Activated CD8-positive, alpha-beta memory T cell treated with anti-CD3 and anti-CD28 coated beads for 36 hours (primary cell): ENCODE measurements around the gene GLRX5. TPM values are rescaled to one million over a fixed set of nuclear protein-coding genes. Genes with fewer than 3 reads are reported as not detected.

Source experiments
- CTCF ChIA-PET: fragments of 350-600 bp; sonication (Branson Sonifier 250); formaldehyde crosslinking; loops from one replicate; lab custom pipeline; 2021; ENCODE audit warnings: antibody characterized with exemption; lab: Charles Lee
- POLR2A ChIA-PET: fragments of 350-600 bp; sonication (Branson Sonifier 250); formaldehyde crosslinking; loops from one replicate; lab custom pipeline; 2021; ENCODE audit warnings: antibody characterized with exemption; lab: Charles Lee
- total RNA-seq, 2 experiments: library from RNA; stranded (reverse); gene quantifications; one replicate each; pipeline ENCODE4 v1.2.3, GENCODE V29; 2021

GLRX5 gene
- total RNA-seq, 2 experiments from 2014 or later = 50.4 to 54.9 TPM

DNA sequence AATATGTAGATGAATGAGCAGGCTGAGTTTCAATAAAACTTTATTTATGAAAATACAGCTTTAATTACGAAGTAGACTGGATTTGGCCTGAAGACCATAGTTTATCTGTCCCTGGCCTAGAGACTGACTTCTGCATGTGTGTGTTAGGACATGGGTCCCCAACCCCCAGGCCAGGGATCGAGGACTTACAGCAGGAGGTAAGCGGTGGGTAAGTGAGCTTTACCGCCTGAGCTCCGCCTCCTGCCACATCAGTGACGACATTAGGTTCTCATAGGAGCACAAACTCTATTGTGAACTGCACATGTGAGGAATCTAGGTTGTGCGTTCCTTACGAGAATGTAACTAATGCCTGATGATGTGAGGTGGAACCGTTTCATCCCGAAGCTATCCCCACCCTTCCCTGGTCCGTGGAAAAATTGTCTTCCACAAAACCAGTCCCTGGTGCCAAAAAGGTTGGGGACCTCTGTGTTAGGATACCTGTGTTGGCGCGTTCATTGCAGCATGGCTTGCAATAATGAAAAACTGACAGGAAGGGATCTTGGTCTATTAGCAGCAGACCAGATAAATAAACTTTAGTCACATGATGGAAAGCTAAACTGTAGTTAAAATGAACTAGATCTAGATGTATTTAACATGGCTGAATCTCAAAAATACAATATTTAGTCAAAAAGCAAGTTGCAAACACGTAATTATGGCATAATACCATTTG lies 4.1 kb downstream of the GLRX5 start:
- POLR2A ChIA-PET = no interaction called here
- CTCF ChIA-PET = no interaction called here

DNA sequence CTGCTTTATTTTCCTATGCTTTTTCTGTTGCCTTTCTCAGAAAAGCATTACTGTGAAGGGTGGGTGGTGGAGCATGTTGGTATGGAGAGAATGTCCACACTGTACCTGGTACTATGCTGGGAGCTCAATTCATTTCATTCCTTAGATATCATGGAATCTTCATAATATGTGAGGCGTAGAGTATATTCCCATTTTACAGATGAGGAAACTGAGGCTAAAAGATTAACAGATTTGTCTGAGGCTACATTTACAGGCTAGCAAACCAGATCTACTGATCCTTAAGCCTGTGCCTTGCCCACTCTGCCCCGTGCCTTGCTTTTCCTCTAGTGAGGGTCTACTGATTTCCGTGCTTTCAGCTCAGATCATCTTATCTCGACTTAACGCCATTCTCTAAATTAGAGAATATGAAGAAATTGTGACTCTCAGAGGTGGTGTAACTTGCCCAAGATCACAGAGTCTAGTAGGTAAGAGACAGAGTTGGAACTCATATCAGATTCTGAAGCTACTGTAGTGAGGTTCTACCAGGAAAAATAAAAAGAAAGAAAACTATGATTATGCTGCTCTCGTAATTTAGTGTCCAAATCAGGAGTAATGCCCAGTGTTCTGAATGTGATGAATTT lies 5.5 kb downstream of the GLRX5 start:
- POLR2A ChIA-PET = no interaction called here

DNA sequence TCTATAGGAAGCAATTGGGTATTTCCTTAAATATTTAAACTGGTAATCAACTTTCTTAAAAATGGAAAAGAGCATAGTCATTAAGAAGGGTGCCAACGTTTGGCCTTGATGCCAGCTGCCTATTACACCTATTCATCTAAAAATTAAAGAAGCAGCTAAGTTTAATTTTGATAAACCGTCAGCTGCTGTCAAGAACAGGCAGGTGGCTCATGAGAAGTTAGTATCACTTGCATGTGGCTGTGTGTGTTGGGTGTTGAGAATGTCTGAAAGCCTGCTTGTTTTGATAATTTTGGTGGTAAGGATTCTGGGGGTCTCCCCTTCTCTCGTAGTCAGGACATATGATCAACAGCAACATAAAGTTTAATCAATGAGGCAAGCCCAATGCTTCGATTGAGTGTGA lies 6.5 kb downstream of the GLRX5 start:
- POLR2A ChIA-PET = interaction anchor here (0.5 kb wide), 1 partner anchor 47 kb away, joined by 3 read pairs; no protein-coding TSS in a partner anchor
- CTCF ChIA-PET = no interaction called here

More for the DNA sequence above, 5.5 kb downstream of the GLRX5 start:
- CTCF ChIA-PET = no interaction called here

DNA sequence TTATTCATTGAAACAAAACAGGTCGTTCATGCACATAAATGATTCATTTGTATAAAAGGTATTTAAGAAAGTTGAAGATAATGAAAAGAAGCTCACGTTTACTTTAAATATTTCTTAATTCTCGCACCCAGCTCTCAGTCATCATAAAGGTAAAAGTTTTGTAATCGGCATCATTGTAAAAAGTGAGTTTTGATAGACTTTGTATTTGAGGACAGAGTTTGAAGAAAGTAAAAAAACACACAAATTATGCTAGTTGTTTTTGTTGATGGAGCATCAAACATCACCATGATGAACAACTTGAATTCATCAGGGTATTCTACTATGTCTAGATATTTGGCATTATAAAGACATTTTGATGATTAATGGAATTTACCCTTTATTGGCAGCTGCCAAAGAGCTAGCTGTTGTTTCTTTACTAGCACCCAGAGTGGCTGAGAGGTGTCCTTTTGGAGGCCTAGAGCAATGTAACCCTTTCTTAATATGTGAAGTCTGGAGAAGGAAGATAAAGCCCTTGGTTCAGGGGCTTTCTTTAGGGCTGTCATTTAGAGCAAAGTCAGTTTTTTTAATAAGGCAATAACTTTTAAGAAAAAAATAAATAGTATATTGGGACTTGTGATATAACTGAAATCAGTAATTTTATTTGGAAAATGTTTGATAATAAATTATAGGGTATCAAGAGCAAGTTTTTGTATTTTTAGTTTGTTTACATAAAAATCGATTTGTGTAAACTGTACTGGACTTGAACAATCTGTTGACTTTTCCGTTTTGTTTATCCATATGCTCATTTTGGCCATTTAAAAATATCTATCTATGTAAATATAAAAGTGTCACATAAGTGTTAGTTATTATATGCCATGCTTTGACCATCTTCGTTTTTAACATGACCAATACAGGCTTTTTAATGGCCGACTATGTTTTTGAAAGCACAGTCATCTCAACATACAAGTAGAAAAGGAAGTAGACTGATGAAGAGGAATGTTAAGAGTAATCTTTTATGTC lies 7.4 kb downstream of the GLRX5 start:
- POLR2A ChIA-PET = interaction anchor here (0.5 kb wide), 1 partner anchor 48 kb away, joined by 3 read pairs; no protein-coding TSS in a partner anchor
- CTCF ChIA-PET = no interaction called here

DNA sequence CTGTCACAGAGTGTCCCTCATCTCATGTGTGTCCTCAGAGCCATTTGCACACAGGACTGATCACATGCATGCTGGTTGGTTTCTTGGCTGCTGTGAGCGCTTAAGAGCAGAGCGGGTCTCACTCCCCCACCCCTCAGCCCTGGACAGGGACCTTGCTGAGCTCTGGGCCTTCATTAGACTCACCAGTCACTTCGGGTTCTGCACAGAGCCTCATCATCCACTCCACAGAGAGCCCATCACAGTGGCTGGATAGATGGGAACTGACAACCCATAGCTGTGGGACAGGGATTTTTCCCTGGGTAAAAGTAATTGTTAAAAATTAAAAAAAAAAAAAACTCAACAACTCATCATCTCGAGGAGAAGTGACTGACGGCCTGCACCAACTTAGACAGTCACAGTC lies 8.2 kb downstream of the GLRX5 start:
- POLR2A ChIA-PET = no interaction called here
- CTCF ChIA-PET = interaction anchor here (0.7 kb wide), 1 partner anchor 101 kb away, joined by 3 read pairs; no protein-coding TSS in a partner anchor

DNA sequence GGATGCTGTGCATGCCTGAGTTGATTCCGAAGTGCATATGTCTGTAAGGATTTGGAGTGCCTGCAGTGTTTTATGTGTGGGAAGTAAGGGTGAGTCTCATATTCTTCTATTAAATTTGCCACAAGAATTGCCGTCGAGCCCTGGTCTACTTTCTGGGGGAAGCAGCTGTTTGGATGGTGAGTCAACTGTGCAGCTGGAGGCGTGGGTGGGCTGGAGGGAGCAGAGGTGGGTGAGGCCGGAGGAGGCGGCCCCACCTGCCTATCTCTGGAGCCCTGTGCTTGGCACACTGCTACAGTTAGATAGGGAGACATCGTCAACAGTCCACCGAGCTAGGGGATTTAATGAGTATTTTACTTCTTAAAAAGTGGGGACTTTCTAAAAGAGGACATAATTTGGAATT lies 9.7 kb downstream of the GLRX5 start:
- ChIA-PET POLR2A (no interaction called here), CTCF (interaction anchor here (1.2 kb wide), 1 partner anchor 102 kb away, joined by 3 read pairs; no protein-coding TSS in a partner anchor)

DNA sequence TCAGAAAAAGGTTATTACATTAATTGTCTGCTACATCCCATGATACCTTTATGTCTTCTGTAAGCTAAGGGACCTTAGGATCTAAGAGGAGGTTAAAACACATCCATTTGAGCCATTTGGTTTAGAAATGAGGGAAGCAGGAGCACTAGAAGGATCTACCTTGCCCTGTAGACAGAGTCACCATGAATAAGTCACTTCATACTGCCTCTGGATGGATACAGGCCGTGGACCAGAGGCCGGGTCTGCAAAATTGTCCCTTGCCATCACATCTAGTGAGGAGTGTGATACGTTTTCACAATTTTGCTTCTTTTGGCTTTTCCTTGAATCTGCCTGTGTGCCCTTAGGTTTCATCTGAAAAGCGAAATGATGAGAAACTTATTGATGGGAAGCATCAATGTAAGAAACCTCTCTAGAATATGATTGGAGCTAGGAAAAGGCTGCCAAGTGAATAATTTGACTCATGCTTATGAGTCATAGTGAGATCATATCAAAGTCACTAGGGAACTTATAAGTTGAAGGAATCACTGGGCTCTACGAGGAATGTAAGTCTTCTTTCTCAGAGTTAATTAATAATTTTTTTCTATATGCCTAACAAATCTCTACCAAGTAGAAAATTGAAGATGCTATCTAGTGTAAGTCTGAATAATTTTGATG lies 10.8 kb downstream of the GLRX5 start:
- POLR2A ChIA-PET = no interaction called here
- CTCF ChIA-PET = interaction anchor here (1.2 kb wide), 1 partner anchor 103 kb away, joined by 3 read pairs; no protein-coding TSS in a partner anchor

DNA sequence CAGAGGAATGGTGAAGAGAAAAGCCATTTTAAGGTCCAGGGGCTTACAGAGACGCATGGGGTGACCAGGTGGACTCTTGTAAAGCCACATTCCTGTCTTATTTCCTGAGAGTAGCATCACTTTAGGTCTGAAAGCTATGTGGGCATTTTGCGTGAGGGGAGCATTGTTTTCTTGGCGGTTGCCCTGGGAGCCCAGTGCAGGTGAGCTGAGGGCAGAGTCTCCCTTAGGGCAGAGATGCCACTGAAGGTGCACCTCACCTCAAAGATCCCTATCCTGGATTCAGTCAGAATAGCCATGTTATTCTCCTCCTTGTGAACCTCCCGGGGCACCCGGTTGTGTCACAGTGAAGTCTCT lies 12.4 kb downstream of the GLRX5 start:
- ChIA-PET POLR2A (no interaction called here), CTCF (no interaction called here)

DNA sequence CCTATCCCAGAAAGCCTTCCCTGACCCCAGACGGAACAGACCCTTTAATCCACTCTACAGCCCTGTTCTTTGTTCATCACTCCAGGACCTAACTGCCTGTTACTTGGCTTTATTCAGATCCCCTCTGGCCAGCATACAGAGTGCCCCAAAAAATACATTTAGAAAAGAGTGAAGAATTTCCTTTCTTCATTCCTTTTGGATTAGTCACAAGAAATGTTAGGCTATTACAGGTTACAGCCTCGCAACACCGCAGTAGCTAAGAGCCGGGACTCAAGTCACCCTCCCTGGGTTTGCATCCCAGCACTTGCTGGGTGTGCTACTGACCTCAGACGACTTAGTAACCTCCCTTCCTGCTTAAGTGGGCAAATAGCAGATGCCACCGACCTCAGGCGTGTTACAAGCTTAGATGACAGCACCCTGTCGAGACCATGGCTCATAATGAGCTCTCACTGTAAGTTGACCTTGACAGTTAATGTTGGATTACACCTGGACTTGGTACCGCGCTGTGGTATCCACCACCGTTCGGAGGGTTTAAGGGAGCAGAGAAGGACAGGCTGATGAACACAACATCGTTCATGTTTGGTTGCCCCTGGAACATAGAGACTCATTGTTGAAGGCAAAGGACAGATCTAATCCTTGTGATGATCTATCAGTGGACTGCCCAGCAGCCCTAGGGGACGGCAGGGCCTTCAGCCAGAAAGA lies 12.9 kb downstream of the GLRX5 start:
- CTCF ChIA-PET = interaction anchor here (1.1 kb wide), 1 partner anchor 121 kb away, joined by 3 read pairs; no protein-coding TSS in a partner anchor
- POLR2A ChIA-PET = no interaction called here

DNA sequence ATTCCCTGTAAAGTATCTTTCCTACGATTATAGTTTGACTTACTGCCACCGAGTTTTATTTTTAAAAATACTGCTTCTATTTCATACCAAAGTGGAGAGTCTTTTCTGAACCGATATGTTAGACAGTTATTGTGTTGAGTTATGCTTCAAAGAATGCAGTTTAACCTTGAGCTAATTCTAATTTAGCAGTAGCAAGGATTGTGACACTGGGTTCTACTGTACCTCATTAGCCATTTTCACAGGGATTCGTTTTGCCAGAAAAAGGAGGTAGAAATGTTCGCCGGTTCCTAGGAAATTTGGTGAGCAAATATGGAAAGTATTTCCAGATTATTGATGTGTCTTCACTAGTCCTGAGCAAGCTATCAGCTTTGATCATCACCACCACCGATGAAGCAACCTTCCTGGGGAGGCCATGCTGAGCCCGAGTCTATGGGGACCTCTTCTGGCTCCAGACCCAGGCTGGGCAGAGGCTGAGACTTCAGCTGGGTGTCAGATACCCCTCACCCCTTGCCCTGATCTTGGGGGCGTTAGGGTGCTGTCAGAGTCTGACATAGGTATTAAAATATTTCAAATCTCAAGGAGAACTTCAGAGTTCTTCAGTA lies 13.6 kb downstream of the GLRX5 start:
- ChIA-PET CTCF (interaction anchor here (1.1 kb wide), 1 partner anchor 121 kb away, joined by 3 read pairs; no protein-coding TSS in a partner anchor), POLR2A (no interaction called here)

DNA sequence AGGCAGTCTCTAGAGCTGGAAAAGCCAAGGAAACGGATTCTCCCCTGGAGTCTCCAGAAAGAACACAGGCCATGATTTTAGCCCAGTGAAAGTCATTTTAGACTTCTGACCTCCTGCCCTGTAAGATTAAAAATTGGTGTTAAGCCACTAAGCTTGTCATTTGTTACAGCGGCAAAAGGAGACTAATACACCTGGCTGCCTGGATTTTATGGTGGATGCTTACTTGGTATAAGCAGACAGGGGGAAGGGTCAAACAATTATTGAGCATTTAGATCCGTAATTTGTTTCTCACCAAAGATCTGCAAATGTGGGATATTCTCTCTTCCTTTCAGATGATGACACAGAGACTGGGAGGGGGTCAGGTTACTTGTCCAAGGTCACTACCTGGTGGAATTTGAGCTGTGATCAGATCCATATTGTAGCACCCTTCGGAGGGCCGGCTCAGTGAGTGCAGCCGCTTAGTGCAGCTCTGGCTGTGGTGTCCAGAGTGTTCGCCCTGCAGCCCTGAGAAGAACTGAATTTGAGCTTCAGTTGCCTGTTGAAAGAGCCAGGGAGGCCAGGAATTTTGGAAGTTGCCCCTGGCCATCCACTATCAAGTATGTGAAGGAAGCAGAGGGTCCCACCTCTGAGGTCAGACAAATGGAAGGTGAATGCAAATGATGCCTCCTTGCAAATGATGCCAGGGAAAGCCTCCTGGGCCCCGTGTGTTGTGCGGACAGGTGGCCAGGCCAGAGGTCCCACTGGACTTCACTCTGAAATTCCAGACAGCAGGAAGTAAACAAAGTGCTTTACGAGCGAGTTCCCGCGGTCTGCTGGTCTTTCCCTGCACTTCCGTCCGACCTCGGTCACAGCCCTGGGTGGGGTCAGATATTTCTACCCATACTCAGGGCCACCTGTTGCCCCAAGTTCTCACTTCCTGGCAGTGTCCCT lies 15.1 kb downstream of the GLRX5 start:
- ChIA-PET POLR2A (no interaction called here), CTCF (no interaction called here)

DNA sequence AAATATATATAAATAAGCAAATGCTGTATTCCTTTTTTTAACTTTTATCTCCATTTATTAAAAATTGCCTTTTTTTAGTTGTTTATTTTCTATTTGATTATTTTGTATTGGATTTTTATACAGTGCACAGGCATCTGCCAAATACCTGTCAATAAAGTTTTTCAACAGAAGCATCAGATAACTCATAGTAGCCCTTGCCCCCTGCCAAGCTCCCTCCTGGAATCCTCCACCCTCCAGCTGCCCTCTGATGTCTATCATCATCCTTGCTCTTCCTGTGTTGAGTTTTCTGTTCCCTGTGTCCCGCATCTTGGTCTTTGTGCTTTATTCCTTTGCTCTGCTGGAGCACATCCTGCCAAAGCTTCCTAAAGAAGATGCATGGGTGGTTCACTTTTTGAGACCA lies 16.6 kb downstream of the GLRX5 start:
- ChIA-PET CTCF (no interaction called here), POLR2A (no interaction called here)

DNA sequence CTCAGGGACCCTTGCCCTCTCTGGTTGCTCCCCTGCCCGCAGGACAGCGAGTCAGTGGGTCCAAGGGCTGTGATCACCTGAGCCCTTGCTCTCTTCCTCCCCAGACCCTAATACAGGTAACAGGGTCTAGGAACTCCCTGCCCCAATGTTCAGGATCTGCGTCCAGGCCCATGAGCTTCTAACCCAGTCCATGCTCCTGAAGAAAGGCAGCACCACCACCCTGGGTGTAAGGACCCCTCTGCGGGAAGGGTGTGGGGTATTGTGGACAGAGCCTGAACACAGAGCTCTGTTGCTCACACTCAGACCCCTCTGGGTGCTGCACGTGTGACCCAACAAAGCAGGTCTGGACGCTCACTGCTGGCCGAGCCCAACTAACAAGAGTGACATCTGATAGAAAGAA lies 18.3 kb downstream of the GLRX5 start:
- POLR2A ChIA-PET = no interaction called here
- CTCF ChIA-PET = interaction anchor here (1.1 kb wide), 1 partner anchor 11 kb away, joined by 4 read pairs; no protein-coding TSS in a partner anchor

DNA sequence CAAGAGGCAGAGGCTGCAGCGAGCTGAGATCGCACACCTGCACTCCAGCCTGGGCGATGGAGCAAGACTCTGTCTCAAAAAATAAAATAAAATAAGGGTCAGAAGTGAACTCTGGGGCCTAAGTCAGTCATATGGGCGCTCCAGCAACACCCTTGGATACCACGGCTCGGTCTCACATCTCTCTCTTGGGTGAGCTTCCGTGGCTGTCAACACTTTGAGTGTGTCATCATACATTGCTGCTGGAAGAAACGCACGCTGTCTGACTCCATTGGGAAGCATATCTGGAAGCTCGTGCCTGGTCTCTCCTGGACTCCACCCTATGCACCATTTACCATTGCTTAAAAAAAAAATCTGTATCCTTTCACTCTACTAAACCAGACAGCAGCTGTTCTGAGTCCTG lies 20.2 kb downstream of the GLRX5 start:
- CTCF ChIA-PET = no interaction called here
- POLR2A ChIA-PET = no interaction called here

DNA sequence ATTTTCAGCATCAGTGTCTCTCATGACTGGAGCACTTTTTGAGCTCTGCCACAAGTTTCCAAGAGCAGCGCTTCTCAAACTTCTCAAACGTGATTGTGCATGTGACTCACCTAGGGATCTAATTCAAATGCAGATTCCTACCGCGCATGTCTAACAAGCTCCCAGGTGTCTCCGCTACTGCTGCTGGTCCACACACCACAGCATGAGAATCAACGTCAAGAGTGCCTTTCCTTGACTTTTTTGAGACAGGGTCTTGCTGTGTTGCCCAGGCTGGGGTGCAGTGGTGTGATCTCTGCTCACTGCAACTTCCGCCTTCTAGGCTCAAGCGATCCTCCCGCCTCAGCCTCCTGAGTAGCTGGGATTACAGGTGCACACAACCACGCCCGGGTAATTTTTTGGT lies 22.4 kb downstream of the GLRX5 start:
- CTCF ChIA-PET = no interaction called here
- POLR2A ChIA-PET = no interaction called here

DNA sequence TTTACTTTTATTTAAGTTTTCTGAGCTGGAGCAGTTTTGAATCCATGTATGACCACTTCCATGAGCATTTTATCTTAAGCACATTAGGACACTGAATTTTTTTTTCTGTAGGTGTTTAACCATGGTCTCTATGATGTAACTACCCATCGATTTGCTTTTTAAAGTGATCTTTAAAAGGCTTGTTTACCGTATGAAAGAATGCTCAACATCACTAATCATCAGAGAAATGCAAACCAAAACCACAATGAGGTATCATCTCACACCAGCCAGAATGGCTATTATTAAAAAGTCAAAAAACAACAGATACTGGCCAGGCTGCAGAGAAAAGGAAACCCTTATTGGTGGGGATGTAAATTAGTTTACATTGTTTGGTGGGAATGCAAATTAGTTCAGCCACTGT lies 23.0 kb downstream of the GLRX5 start:
- ChIA-PET POLR2A (no interaction called here), CTCF (no interaction called here)

DNA sequence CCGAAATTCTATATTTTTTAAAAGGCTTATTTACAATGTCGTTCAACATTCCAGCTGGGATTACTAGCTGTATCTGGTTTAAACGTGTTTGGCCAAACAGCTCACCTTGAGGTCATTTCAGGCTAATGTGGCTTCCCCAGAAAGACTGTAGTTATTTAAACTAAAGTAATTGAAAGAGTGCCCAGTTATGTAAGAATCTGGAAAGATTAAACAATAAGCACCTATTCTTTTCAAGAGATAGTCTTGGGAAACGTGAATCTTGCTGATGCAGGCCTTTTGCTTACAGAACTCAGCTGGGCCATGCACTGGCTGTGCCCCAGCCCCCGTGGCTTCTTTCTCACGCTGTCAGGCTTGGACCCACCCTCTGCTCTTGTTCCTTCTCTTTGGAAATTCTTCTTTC lies 24.4 kb downstream of the GLRX5 start:
- ChIA-PET CTCF (interaction anchor here (1.3 to 1.7 kb wide), 2 partner anchors 124 to 214 kb away, joined by 5 to 7 read pairs; no protein-coding TSS in a partner anchor), POLR2A (no interaction called here)
